HG02610 (cell line): ENCODE measurements around the gene NEDD4L.

Experiments
- ATAC-seq: cut with Tn5 transposase; IDR thresholded peaks from one replicate; pipeline ENCODE4 v1.9.1; 2021; ENCODE audit warnings: mild to moderate bottlenecking, moderate library complexity; ENCODE audit not compliant: unreplicated experiment

The NEDD4L gene

DNA sequence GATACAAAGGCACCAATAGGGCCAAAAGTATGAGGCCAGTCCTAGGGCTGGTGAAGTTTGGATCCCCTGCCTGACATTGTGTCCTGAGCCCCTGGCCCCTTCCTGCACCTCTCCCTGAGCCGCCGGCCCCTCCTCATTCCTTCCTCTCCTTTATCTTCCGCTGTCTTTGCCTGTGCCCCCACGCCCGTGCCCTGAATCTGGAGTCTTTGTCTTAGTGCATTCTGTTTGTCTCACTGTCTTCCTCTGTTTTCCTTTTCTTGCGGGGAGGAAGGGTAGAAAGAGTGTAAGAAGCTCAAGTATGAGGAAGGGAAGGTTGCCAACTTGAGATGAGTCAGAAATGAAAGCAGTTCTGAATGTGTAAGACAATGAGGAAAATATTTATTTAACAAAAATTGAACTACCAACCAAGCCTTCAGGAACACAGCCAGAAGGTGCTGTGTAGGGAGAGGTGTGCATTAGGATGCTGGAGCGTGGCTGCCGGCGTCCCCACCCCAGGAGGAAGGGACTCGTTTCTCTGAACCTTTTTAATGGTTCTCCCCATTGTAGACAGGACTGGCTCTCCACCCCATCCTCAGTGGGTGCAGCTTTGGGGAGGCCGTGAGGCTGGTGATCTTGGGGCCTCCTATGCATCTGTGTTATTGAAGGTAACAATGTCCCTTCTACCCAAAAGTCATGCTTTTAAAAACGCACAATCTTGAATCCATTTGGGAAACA, 133.1 kb downstream of the NEDD4L start:
- no peak for ATAC-seq

GRCh38 chr18:58177896-58178470, 134.0 kb downstream of the NEDD4L start:
- ATAC-seq = no peak

DNA sequence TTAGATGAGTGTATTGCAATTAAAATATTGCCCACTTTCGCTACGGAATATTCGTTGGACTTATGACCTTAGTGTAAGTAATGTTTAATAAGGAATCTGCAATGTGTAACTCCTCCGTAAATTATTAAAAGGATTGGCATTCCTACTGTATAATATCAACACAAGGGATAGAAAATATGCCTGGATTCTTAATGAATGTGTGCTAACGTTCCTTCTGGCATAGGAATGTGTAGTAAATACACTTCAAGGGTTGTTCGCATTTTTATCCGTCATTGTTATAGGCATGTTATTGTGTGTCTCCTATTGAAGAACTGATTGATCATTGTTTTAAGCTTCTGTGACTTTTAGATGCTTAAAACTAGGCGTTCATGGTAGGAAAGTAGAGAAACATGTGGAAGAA, 134.5 kb downstream of the NEDD4L start:
- ATAC-seq = no peak

DNA sequence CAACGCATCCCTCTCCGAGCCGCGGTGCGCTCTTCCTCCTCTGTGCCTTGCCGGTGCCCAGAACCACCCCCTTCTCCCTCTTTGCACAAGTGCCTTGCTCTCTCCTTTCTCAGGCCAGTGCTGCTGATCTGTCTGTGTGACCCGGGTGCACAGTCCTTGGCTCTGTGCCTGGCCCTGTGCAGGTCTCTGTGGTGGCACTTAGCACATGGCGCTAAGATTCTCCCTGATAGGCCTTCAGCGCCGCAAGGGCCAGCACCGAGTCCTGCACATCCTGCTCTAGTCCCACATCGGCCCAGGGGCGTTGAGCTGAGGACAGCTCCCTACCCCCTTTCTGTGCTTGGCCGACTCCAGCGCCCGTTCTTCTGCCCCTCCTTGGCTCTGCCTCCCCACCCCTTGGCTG, 136.1 kb downstream of the NEDD4L start:
- no peak for ATAC-seq

DNA sequence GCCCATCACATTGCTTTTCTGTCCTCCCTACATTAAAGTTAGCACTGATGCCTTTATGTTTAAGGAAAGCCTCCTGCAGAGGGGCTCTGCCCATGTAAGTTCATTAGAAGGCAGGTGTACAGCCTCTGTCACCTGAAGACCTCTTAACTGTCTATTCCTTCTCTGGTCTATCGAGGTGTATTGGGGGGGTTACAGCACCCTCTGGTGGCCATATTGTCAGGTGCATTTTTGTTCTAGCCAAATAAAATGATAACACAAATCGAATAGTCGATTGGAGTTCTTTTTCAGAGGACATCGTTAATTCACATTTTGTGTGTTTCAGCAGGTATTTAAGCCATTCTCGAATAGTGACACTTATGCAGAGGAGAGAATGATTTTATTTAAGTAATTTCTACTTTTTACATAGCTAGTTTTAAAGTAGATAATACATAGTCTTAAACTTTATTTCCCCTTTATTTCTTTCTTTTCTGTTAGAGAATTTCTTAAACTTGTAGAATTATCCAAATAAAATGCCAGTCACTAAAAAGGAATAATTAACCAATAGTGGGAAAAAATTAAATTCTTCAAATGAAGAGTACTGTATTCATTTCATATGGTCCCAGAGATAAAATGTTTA, 136.8 kb downstream of the NEDD4L start:
- ATAC-seq = no peak

DNA sequence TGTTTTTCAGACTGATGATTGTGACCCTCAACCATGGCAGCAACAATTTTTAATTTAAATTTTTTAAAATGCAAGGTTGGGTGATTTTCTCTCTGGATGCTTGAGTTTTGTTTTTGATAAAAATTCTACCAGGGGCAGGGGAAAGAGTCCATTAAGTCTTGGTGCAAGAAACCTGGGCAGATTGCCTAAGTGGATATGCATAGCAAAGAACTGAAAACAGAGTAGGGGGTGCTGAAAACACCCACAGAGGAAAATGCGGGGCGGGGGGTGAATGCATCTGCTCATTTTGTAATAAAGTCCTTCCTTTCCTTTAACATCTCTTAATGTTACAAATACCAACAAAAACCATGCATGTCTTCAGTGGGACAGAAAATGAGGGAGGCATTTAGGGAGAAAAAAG, 138.0 kb downstream of the NEDD4L start:
- ATAC-seq = no peak

- no peak for ATAC-seq
Observed at GRCh38 chr18:58183226-58183625, 139.2 kb downstream of the NEDD4L start.

DNA sequence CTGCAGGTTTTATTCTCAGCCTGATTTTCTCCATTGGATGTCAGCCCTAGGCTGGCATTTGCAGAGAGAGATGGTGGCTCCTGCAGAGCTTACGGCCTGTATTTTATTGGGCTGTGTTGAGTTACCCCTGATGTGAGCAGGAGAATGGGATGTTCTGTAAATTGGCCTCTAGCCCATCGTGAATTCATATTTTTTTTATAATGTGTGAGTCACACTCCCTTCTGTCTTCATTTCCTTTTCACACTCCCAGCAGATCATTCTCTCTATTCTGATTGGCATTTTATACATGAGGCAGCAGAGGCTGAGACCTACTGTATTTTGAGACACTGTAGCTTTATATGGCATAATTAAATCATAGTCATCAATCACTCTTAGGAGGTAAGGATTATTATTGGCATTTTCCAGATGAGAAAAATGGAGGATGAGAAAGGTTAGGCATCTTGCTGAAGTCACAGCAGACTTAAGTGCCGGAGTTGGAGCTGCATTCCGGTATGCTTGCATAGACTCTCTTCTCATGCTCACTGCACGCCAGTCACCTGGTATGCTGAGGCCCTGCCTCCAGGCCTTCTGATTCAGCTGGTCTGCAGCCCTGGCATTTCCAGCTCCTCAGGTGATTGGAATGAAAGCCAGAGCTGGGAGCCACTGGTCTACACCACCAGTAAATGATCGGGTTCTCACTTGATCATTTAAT, 142.4 kb downstream of the NEDD4L start:
- no peak for ATAC-seq

DNA sequence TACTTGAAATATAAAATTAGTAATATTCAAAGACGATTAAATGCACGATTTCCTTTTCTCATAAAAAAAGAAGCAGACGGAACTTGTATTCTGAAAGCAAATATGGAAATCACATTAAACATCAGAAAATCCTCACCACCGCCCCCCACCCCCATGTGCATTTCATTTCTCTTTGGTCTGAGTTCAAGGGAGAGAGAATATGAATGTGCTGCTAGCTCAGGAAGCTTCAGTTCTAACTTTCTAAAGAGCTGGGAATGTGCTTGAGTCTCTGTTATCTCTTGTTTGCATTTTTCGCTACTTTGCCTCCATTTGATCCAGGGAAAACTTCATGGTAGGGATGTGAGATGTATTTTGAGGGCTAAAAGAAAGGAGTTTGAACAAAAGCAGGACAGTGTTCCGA, 143.6 kb downstream of the NEDD4L start:
- ATAC-seq = no peak

DNA sequence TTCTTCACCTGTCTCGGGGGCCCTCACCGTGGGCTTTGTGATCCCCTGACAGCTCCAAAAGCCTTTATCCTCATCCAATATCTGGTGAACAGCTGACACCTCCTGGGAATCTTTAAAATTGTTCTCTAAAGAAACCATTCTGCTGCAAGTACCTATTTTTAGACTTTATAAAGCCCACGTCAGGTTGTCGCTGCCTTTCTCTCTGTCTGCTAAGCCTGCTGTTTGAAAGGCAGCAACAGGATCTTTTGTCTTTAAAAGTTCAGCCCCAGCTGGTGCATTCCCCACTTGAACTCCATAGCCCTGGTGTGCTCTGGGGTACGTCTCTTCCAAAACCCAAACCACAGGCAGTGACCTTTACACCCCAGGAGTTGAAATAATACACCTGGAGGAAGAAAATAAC, 145.0 kb downstream of the NEDD4L start:
- ATAC-seq = no peak

DNA sequence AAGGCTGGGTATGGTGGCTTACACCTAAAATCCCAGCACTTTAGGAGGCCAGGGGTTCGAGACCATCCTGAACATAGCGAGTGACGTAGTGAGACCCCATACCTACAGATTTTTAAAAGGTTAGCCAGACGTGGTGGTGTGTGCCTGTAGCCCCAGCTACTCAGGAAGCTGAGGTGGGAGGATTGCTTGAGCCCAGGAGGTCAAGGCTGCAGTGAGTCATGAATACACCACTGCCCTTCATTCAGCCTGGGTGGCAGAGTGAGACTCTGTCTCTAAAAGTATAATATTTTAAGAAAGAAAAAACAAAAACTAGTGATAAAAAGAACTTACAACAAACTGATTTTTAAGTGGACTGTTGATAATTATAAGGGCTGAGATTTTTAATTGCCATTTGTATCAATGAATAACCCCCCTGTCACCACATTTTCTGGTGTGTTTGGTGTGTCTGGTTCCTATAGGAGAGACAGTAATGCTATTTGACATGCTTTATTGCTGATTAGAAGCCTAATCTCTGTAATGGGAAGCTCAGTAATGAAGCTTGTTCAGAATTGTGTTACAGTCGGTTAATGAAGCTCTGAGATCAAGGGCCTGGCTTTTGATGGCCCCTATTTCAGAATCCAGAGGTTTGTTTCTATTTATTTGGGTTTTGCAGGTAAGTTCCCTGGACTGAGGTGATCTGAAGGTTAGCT, 147.0 kb downstream of the NEDD4L start:
- no peak for ATAC-seq

- ATAC-seq = no peak
Observed at GRCh38 chr18:58191626-58192025, 147.6 kb downstream of the NEDD4L start.

- ATAC-seq = no peak
Observed at GRCh38 chr18:58192519-58192918, 148.5 kb downstream of the NEDD4L start.

GRCh38 chr18:58194028-58194427, 150.0 kb downstream of the NEDD4L start:
- no peak for ATAC-seq

- ATAC-seq = no peak
Observed at GRCh38 chr18:58195278-58195765, 151.3 kb downstream of the NEDD4L start.

- no peak for ATAC-seq
Observed at GRCh38 chr18:58196164-58196563, 152.1 kb downstream of the NEDD4L start.

GRCh38 chr18:58196881-58197872, 153.2 kb downstream of the NEDD4L start:
- ATAC-seq = no peak

DNA sequence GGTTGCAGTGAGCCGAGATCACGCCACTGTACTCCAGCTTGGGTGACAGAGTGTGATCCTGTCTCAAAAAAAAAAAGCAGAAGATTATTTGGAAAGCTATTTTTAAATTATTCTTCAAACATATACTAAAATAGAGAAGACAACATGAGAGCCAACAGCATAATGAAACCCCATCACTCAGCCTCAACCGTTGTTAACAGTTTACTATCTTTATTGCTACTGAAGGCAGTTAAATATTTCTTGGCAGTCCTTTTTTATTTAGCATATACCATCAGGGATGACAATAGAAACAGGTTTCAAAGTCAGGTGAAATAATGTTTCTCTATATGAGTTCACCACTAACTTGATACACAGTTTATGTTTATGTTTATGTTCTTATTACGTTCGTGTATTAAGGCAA, 157.2 kb downstream of the NEDD4L start:
- no peak for ATAC-seq

DNA sequence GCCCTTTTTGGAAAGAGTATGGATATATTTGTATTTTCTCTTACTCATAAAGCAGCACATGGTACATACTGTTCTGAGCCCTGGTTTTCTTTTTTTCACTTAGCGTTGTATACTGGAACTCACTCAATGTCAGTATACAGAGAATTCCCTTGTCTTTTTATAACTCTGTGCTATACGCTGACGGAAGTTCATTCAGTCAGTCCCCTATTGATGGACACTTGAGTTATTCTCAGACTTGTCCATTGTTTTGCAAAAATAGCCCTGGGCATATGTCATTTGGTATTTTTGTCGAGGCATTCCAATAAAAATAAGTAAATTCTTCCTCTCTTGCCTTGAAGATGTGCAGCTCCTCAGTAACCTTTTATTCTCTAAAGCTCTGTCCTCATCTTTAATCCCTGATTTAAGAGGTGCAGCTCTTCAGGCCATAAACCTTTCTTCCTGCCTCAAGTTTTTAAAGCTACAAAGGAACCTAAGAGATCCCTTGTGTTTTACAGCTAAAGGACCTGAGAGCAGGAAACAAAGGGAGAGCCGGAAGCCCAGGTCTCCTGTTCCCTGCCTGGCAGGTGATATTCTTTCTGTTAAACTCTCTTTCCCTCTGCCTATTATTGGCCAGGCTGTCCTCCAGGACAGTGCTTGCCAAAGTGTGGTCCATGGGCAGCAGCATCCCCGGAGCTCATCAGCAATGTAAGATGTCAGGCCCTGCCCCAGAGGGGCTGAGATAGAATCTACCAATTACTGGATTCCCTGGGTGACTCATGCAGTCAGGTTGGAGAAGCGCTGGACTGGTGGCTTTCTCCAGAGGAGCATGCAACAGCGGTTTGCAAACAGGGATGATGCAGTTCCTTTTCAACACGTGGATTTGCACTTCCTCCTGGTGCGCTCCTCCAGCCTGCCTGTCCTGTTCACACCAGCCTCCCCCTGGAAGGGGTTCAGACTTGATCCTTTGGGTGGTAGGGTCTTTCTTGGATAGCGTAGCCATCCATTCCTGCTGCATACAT, 158.0 kb downstream of the NEDD4L start:
- no peak for ATAC-seq
